Measurements from ENCODE around the gene ARID4B.

ARID4B gene

DNA sequence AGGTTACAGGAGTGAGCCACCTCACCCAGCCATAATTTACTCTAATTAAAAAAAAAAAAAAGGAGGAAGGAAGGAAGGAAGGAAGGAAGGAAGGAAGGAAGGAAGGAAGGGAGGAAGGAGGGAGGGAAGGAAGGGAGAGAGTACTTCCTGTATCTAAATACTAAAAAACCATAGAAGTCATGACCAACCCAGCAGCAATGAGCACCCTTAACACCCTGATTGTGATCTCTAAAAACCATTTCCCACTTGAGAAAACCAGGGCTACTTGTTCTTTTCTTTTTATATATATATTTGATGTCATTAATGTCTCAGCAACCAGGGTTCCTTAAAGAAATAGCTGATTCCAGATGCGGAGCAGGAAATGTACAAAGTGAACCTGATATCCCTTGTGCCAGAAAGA lies 31.2 kb downstream of the ARID4B start:
- H2AFZ ChIP-seq (ENCODE audit: low read depth, low read length, severe bottlenecking) = no peak overlapping the region
- no peak overlapping the region for H3K27ac ChIP-seq (ENCODE audit: low read depth, low read length)

DNA sequence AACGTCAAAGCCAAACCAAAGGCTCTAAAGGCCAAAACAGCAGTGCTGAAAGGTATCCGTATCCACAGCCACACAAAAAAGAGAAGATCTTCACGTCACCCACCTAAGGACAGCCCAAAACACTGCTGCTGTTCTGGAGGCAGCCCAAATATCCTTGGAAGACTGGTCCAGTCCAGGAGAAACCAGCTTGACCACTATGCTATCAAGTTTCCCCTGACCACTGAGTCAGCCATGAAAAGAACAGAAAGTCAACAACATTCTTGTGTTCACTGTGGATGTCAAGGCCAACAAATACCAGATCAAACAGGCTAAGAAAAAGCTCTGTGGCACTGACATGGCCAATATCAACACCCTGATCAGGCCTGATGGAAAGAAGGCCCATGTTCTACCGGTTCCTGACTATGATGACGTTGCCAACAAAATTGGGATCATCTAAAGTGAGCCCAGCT lies 32.1 kb downstream of the ARID4B start:
- Histone ChIP-seq H3K4me2 (ENCODE audit: low read depth, low read length, poor library complexity, severe bottlenecking) (no peak overlapping the region), H3K79me2 (ENCODE audit: insufficient read depth, low read length) (peaks cover 93% of the 10 kb centered on the region), H3K9me3 (ENCODE audit: insufficient read depth, low read length) (no peaks in the 10 kb centered on the region), H3K4me3 (ENCODE audit: insufficient read depth, low read length, poor library complexity, severe bottlenecking) (no peak overlapping the region), H3K9me2 (replicated peaks; ENCODE audit: insufficient read depth, low read length) (no peaks in the 10 kb centered on the region), H3K9ac (ENCODE audit: low read length) (no peak overlapping the region), H3K27ac (ENCODE audit: low read depth, low read length) (no peak overlapping the region), H3K36me3 (ENCODE audit: low read length) (peaks cover 6% of the 10 kb centered on the region; the same call in 1 of the 2 replicates), H3K27me3 (ENCODE audit: low read length) (no peaks in the 10 kb centered on the region), H2AFZ (ENCODE audit: low read depth, low read length, severe bottlenecking) (no peak overlapping the region), H4K20me1 (ENCODE audit: low read depth, low read length) (peaks cover 16% of the 10 kb centered on the region), H3F3A (ENCODE audit: insufficient read depth) (peaks cover 12% of the 10 kb centered on the region)
- TF ChIP-seq CTCF (IDR thresholded peaks at IDR 0.05; ENCODE audit: insufficient read depth, low read length, poor library complexity, severe bottlenecking) (no peak), EZH2phosphoT487 (conservative IDR thresholded peaks at IDR 0.05; ENCODE audit: low read length) (no peak)

More for the DNA sequence above, 31.2 kb downstream of the ARID4B start:
- Histone ChIP-seq H3F3A (ENCODE audit: insufficient read depth) (peaks cover 12% of the 10 kb centered on the region), H3K9me3 (ENCODE audit: insufficient read depth, low read length) (no peaks in the 10 kb centered on the region), H3K36me3 (ENCODE audit: low read length) (peaks cover 6% of the 10 kb centered on the region; the same call in 1 of the 2 replicates), H3K9ac (ENCODE audit: low read length) (no peak overlapping the region), H3K4me3 (ENCODE audit: insufficient read depth, low read length, poor library complexity, severe bottlenecking) (no peak overlapping the region), H4K20me1 (ENCODE audit: low read depth, low read length) (peaks cover 16% of the 10 kb centered on the region; the same call in 1 of the 2 replicates), H3K4me2 (ENCODE audit: low read depth, low read length, poor library complexity, severe bottlenecking) (no peak overlapping the region), H3K79me2 (ENCODE audit: insufficient read depth, low read length) (peaks cover 93% of the 10 kb centered on the region), H3K9me2 (replicated peaks; ENCODE audit: insufficient read depth, low read length) (no peaks in the 10 kb centered on the region), H3K27me3 (ENCODE audit: low read length) (no peaks in the 10 kb centered on the region)
- TF ChIP-seq CTCF (IDR thresholded peaks at IDR 0.05; ENCODE audit: insufficient read depth, low read length, poor library complexity, severe bottlenecking) (no peak), EZH2phosphoT487 (conservative IDR thresholded peaks at IDR 0.05; ENCODE audit: low read length) (no peak)

- Histone ChIP-seq H3K27me3 (ENCODE audit: low read length) (no peaks in the 10 kb centered on the region), H3K79me2 (ENCODE audit: insufficient read depth, low read length) (peaks cover 95% of the 10 kb centered on the region), H3K27ac (ENCODE audit: low read depth, low read length) (0 out of 2 replicates have a peak overlapping the region, but pooled peaks have one; percentile 23), H3K9me3 (ENCODE audit: insufficient read depth, low read length) (no peaks in the 10 kb centered on the region), H3K9ac (ENCODE audit: low read length) (no peak overlapping the region), H3K36me3 (ENCODE audit: low read length) (peaks cover 6% of the 10 kb centered on the region; the same call in 1 of the 2 replicates), H2AFZ (ENCODE audit: low read depth, low read length, severe bottlenecking) (no peak overlapping the region), H3K9me2 (replicated peaks; ENCODE audit: insufficient read depth, low read length) (no peaks in the 10 kb centered on the region), H3F3A (ENCODE audit: insufficient read depth) (peaks cover 12% of the 10 kb centered on the region), H4K20me1 (ENCODE audit: low read depth, low read length) (peaks cover 24% of the 10 kb centered on the region), H3K4me3 (ENCODE audit: insufficient read depth, low read length, poor library complexity, severe bottlenecking) (no peak overlapping the region), H3K4me2 (ENCODE audit: low read depth, low read length, poor library complexity, severe bottlenecking) (peak overlapping the region; percentile 14)
- TF ChIP-seq CTCF (IDR thresholded peaks at IDR 0.05; ENCODE audit: insufficient read depth, low read length, poor library complexity, severe bottlenecking) = no peak
- no peak for TF ChIP-seq EZH2phosphoT487 (conservative IDR thresholded peaks at IDR 0.05; ENCODE audit: low read length)
Measured at GRCh38 chr1:235293322-235293942, 34.5 kb downstream of the ARID4B start.
